ENCODE measurements around the gene OPRD1.
A peak's percentile ranks its signal among the peaks of the same experiment; 100 is the strongest.

The OPRD1 gene

GRCh38 chr1:28915031-28915895 is 103.3 kb downstream of the OPRD1 start:
- peak; percentile 64 for DNase-seq

- DNase-seq: peak; percentile 24
Measured at GRCh38 chr1:28917757-28918118, 105.8 kb downstream of the OPRD1 start.
